H1 (cell line): ENCODE data around the gene ADAM30. TPM values are rescaled to one million over a fixed set of nuclear protein-coding genes. Genes with fewer than 3 reads are reported as not detected.

Source experiments
- FOSL1 ChIP-seq: IDR thresholded peaks from 2 replicates; pipeline ENCODE4 v1.6.1; 2011; ENCODE audit warnings: mild to moderate bottlenecking, low read depth, low read length, moderate library complexity; ENCODE audit not compliant: insufficient read depth
- KDM1A ChIP-seq: fragments of 200-600, 300-600 bp; sonication (generic); IDR thresholded peaks from 2 replicates; pipeline ENCODE4 v1.7.1; 2016; ENCODE audit warnings: mild to moderate bottlenecking, low read length, borderline replicate concordance
- TCF12 ChIP-seq: IDR thresholded peaks from 2 replicates; pipeline ENCODE4 v1.6.1; 2011; ENCODE audit warnings: low read depth, mild to moderate bottlenecking, low read length
- polyA plus RNA-seq, 7 experiments: library from polyadenylated mRNA; depleted of rRNA in 3 of 7; stranded (reverse) in 5 of 7; unstranded in 2 of 7; fragments of >200 nt in 5 of 7; fragments of 200-250 nt in 2 of 7; gene quantifications; 1 replicate in 5 of 7; 2 replicates in 1 of 7; 4 replicates in 1 of 7; pipeline versions ENCODE4 v1.2.1 to v1.2.3, GENCODE V29; 2011 to 2013; ENCODE audit warnings: missing spikeins in 2 of 7, mixed read lengths in 2 of 7
- total RNA-seq: library from RNA; stranded (reverse); fragmentation: NEBNext Ultra II Directional; extraction: Animal tissue kit (Norgen Biotek cat#: 25700); gene quantifications from 2 replicates; pipeline ENCODE4 v1.2.1, GENCODE V29; 2021
- TF ChIP-seq, protein P1 (sequence below): fragments of 300-600 bp; sonication (generic); IDR thresholded peaks from 2 replicates; pipeline ENCODE4 v1.7.1; 2012; ENCODE audit warnings: low read length, moderate library complexity, mild to moderate bottlenecking, inconsistent platforms; ENCODE audit not compliant: insufficient replicate concordance

Gene ADAM30
- total and polyA plus RNA-seq, 2 of the 8 experiments (the other 6 are each of a cell fraction or from before 2014, with no cell fraction given), result not detected

DNA sequence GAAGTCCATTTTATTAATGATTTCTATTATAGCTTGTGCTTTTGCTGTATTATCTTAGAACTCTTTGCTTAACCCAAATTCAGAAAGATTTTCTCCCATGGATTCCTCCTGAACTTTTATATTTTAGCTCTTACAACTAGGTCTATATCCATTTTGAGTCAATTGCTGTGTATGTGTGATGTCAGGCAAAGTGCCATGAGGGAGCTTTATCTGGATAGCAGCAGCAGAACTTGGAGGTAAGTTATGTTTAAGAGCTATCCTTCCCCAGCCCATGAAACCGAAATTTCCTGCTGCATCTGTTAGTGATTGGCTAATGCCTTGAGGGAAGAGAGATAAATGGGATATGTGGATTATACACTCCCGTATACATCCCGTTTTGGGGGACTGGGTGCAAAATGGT is 29.9 kb downstream of the ADAM30 start (continued):
- TF ChIP-seq, protein P1, sequence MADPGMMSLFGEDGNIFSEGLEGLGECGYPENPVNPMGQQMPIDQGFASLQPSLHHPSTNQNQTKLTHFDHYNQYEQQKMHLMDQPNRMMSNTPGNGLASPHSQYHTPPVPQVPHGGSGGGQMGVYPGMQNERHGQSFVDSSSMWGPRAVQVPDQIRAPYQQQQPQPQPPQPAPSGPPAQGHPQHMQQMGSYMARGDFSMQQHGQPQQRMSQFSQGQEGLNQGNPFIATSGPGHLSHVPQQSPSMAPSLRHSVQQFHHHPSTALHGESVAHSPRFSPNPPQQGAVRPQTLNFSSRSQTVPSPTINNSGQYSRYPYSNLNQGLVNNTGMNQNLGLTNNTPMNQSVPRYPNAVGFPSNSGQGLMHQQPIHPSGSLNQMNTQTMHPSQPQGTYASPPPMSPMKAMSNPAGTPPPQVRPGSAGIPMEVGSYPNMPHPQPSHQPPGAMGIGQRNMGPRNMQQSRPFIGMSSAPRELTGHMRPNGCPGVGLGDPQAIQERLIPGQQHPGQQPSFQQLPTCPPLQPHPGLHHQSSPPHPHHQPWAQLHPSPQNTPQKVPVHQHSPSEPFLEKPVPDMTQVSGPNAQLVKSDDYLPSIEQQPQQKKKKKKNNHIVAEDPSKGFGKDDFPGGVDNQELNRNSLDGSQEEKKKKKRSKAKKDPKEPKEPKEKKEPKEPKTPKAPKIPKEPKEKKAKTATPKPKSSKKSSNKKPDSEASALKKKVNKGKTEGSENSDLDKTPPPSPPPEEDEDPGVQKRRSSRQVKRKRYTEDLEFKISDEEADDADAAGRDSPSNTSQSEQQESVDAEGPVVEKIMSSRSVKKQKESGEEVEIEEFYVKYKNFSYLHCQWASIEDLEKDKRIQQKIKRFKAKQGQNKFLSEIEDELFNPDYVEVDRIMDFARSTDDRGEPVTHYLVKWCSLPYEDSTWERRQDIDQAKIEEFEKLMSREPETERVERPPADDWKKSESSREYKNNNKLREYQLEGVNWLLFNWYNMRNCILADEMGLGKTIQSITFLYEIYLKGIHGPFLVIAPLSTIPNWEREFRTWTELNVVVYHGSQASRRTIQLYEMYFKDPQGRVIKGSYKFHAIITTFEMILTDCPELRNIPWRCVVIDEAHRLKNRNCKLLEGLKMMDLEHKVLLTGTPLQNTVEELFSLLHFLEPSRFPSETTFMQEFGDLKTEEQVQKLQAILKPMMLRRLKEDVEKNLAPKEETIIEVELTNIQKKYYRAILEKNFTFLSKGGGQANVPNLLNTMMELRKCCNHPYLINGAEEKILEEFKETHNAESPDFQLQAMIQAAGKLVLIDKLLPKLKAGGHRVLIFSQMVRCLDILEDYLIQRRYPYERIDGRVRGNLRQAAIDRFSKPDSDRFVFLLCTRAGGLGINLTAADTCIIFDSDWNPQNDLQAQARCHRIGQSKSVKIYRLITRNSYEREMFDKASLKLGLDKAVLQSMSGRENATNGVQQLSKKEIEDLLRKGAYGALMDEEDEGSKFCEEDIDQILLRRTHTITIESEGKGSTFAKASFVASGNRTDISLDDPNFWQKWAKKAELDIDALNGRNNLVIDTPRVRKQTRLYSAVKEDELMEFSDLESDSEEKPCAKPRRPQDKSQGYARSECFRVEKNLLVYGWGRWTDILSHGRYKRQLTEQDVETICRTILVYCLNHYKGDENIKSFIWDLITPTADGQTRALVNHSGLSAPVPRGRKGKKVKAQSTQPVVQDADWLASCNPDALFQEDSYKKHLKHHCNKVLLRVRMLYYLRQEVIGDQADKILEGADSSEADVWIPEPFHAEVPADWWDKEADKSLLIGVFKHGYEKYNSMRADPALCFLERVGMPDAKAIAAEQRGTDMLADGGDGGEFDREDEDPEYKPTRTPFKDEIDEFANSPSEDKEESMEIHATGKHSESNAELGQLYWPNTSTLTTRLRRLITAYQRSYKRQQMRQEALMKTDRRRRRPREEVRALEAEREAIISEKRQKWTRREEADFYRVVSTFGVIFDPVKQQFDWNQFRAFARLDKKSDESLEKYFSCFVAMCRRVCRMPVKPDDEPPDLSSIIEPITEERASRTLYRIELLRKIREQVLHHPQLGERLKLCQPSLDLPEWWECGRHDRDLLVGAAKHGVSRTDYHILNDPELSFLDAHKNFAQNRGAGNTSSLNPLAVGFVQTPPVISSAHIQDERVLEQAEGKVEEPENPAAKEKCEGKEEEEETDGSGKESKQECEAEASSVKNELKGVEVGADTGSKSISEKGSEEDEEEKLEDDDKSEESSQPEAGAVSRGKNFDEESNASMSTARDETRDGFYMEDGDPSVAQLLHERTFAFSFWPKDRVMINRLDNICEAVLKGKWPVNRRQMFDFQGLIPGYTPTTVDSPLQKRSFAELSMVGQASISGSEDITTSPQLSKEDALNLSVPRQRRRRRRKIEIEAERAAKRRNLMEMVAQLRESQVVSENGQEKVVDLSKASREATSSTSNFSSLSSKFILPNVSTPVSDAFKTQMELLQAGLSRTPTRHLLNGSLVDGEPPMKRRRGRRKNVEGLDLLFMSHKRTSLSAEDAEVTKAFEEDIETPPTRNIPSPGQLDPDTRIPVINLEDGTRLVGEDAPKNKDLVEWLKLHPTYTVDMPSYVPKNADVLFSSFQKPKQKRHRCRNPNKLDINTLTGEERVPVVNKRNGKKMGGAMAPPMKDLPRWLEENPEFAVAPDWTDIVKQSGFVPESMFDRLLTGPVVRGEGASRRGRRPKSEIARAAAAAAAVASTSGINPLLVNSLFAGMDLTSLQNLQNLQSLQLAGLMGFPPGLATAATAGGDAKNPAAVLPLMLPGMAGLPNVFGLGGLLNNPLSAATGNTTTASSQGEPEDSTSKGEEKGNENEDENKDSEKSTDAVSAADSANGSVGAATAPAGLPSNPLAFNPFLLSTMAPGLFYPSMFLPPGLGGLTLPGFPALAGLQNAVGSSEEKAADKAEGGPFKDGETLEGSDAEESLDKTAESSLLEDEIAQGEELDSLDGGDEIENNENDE, result no peak
- no peak for TF ChIP-seq TCF12
- no peak for TF ChIP-seq FOSL1
- no peak for TF ChIP-seq KDM1A
